HCT116 (cell line): ENCODE measurements around the gene PARP6. TPM values are rescaled to one million over a fixed set of nuclear protein-coding genes. Genes with fewer than 3 reads are reported as not detected.

ENCODE experiments used
- ATAC-seq: fragments of 200-7000 bp; cut with Tn5 transposase; 2 replicates; pipeline ENCODE4 v1.9.1; 2020; ENCODE audit warnings: mild to moderate bottlenecking, moderate library complexity
- BruUV-seq: library from RNA; stranded (reverse); fragments of 400-500 nt; replicated peaks from 2 replicates; lab custom pipeline; 2021; lab: Mats Ljungman, UMichigan
- CTCF ChIA-PET: fragments of 300-600 bp; sonication (Branson Sonifier 250); formaldehyde crosslinking; loops from one replicate; lab custom pipeline; 2021; ENCODE audit warnings: antibody characterized with exemption; lab: Charles Lee
- POLR2A ChIA-PET: fragments of 300-600, 350-600 bp; sonication (Branson Sonifier 250); formaldehyde crosslinking; loops from one replicate; lab custom pipeline; 2021; ENCODE audit warnings: antibody characterized with exemption; lab: Charles Lee
- RAD21 ChIA-PET, 2 experiments: fragments of 300-600 bp; sonication (Branson Sonifier 250); formaldehyde crosslinking; loops; one replicate each; lab custom pipeline; 2023; ENCODE audit warnings: low total read pairs in 2 of 2; ENCODE audit not compliant: uncharacterized antibody in 2 of 2, unreplicated experiment in 2 of 2, low non-redundant PET in 1 of 2; lab: Charles Lee
- DNase-seq: peaks from one replicate; pipeline ENCODE4 v3.0.0-alpha.2; 2010; ENCODE audit warnings: low read depth, low spot score
- H2AFZ ChIP-seq: fragments of 200-600 bp; shearing (Covaris generic), sonication (generic); 2 replicates; pipeline ENCODE4 v1.6.1; 2017; ENCODE audit warnings: low read depth, mixed run types, mixed read lengths, antibody characterized with exemption, low read length; ENCODE audit not compliant: poor library complexity, severe bottlenecking
- H3K27ac ChIP-seq: 2 replicates; pipeline ENCODE4 v1.5.1; 2012; ENCODE audit warnings: low read depth, low read length
- H3K27me3 ChIP-seq: fragments of 200-600 bp; sonication (generic); 2 replicates; pipeline ENCODE4 v1.6.1; 2016; ENCODE audit warnings: mixed run types, low read length, mixed read lengths; ENCODE audit not compliant: insufficient read depth
- H3K36me3 ChIP-seq, 2 experiments: fragments of 200-500 bp in 1 of 2; fragments of 200-600 bp in 1 of 2; sonication (Bioruptor generic) in 1 of 2; sonication (generic) in 1 of 2; 2 replicates each; pipeline versions ENCODE4 v1.5.1 to v1.6.1; 2014 to 2016; ENCODE audit warnings: low read length in 2 of 2, inconsistent platforms in 1 of 2, mixed read lengths in 1 of 2, mixed run types in 1 of 2; ENCODE audit not compliant: insufficient read depth in 2 of 2, control insufficient read depth in 1 of 2
- H3K4me1 ChIP-seq, 2 experiments: fragments of 200-600 bp in 1 of 2; sonication (generic) in 1 of 2; 2 replicates each; pipeline versions ENCODE4 v1.5.1 to v1.6.1; 2012 to 2017; ENCODE audit warnings: low read length in 2 of 2, inconsistent platforms in 1 of 2, mild to moderate bottlenecking in 1 of 2, mixed read lengths in 1 of 2, mixed run types in 1 of 2, moderate library complexity in 1 of 2; ENCODE audit not compliant: insufficient read depth in 2 of 2, control insufficient read depth in 1 of 2
- H3K4me2 ChIP-seq: fragments of 200-600 bp; sonication (generic); 2 replicates; pipeline ENCODE4 v1.6.1; 2017; ENCODE audit warnings: mixed run types, low read length, mixed read lengths
- H3K4me3 ChIP-seq, 2 experiments: fragments of 200-600 bp in 1 of 2; sonication (generic) in 1 of 2; replicated peaks in 1 of 2; 2 replicates each; pipeline ENCODE4 v1.5.1; 2011 to 2016; ENCODE audit warnings: low read length in 2 of 2, control low read depth in 1 of 2, low read depth in 1 of 2, mild to moderate bottlenecking in 1 of 2, mixed read lengths in 1 of 2, mixed run types in 1 of 2
- H3K79me2 ChIP-seq: fragments of 200-600 bp; sonication (generic); 2 replicates; pipeline ENCODE4 v1.6.1; 2017; ENCODE audit warnings: mild to moderate bottlenecking, mixed run types, low read length, moderate library complexity, mixed read lengths; ENCODE audit not compliant: insufficient read depth
- H3K9ac ChIP-seq: fragments of 200-600 bp; sonication (generic); 2 replicates; pipeline ENCODE4 v1.6.1; 2016; ENCODE audit warnings: low read length, mixed read lengths
- H3K9me2 ChIP-seq: fragments of 200-600 bp; sonication (generic), shearing (Covaris generic); 2 replicates; pipeline ENCODE4 v1.6.1; 2017; ENCODE audit warnings: mixed run types, mild to moderate bottlenecking, moderate library complexity; ENCODE audit not compliant: insufficient read depth
- H3K9me3 ChIP-seq, 2 experiments: fragments of 200-500 bp in 1 of 2; fragments of 200-600 bp in 1 of 2; sonication (Bioruptor generic) in 1 of 2; sonication (generic) in 1 of 2; 2 replicates each; pipeline ENCODE4 v1.6.1; 2014 to 2017; ENCODE audit warnings: low read length in 2 of 2, mixed read lengths in 2 of 2, inconsistent platforms in 1 of 2, low read depth in 1 of 2, mild to moderate bottlenecking in 1 of 2, mixed run types in 1 of 2, moderate library complexity in 1 of 2; ENCODE audit not compliant: control insufficient read depth in 1 of 2, insufficient read depth in 1 of 2
- H4K20me1 ChIP-seq: fragments of 200-600 bp; sonication (generic), shearing (Covaris generic); 2 replicates; pipeline ENCODE4 v1.6.1; 2017; ENCODE audit warnings: mixed run types, mild to moderate bottlenecking, moderate library complexity; ENCODE audit not compliant: insufficient read depth
- CBX3 ChIP-seq: IDR thresholded peaks from 2 replicates; pipeline ENCODE4 v1.6.1; 2012; ENCODE audit warnings: low read depth
- CTCF ChIP-seq, 3 experiments: fragments of 200-600 bp in 1 of 3; sonication (generic) in 1 of 3; IDR thresholded peaks in 2 of 3; conservative IDR thresholded peaks in 1 of 3; 2 replicates each; pipeline ENCODE4 v1.5.1; 2012 to 2017; ENCODE audit warnings: low read depth in 2 of 3, low read length in 2 of 3, antibody characterized with exemption in 1 of 3, borderline replicate concordance in 1 of 3, control low read depth in 1 of 3, mild to moderate bottlenecking in 1 of 3, mixed read lengths in 1 of 3, mixed run types in 1 of 3, moderate library complexity in 1 of 3; ENCODE audit not compliant: insufficient read depth in 1 of 3
- MAX ChIP-seq: IDR thresholded peaks from 2 replicates; pipeline ENCODE4 v1.6.1; 2012
- REST ChIP-seq: IDR thresholded peaks from 2 replicates; pipeline ENCODE4 v1.6.1; 2012; ENCODE audit warnings: low read depth
- SP1 ChIP-seq: IDR thresholded peaks from 2 replicates; pipeline ENCODE4 v1.6.1; 2012; ENCODE audit warnings: low read depth
- TCF7L2 ChIP-seq: IDR thresholded peaks from 2 replicates; pipeline ENCODE4 v1.7.0; 2011; ENCODE audit warnings: borderline replicate concordance, inconsistent platforms; ENCODE audit not compliant: insufficient read depth, insufficient read length; ENCODE audit errors: extremely low read depth
- intact Hi-C: fragments of 100-400 bp; cut with micrococcal nuclease; formaldehyde crosslinking; loops from 2 replicates; pipeline ENCODE4 v1.10.0; 2022
- total RNA-seq: library from RNA; stranded (reverse); gene quantifications from one replicate; pipeline ENCODE4 v1.2.1, GENCODE V29; 2021; ENCODE audit not compliant: unreplicated experiment

PARP6 gene
- total RNA-seq, 1 experiment from 2014 or later = 67.9 TPM

- no peak for TF ChIP-seq CTCF (IDR thresholded peaks at IDR 0.05 in 2 of 3, conservative IDR thresholded peaks at IDR 0.05 in 1 of 3; ENCODE audit: borderline replicate concordance in 1 of 3, insufficient read depth in 1 of 3, low read depth in 2 of 3, low read length in 2 of 3)
- no peak for TF ChIP-seq TCF7L2
- no peak for TF ChIP-seq SP1
- TF ChIP-seq CBX3 = no peak; the same call in 1 of the 2 replicates
Measured at GRCh38 chr15:72197460-72198355, 74.6 kb downstream of the PARP6 start, which contains the start of gene GRAMD2A (continued).

- TF ChIP-seq MAX = 0 out of 2 replicates have a peak, but pooled peaks have one; percentile 22
- no peak for TF ChIP-seq REST
- Histone ChIP-seq H3K27ac (peak overlapping the region; percentile 63), H3K9ac (peak overlapping the region; percentile 74), H3K9me2 (no peaks in the 10 kb centered on the region), H3K4me1 (peaks cover 5 to 32% of the 10 kb centered on the region in 2 experiments; a peak in 3 of 4 replicates), H4K20me1 (peaks cover 19% of the 10 kb centered on the region; the same call in 1 of the 2 replicates), H3K4me3 (peak overlapping the region; percentile 64 to 78), H3K79me2 (no peaks in the 10 kb centered on the region), H3K36me3 (peaks cover 15 to 28% of the 10 kb centered on the region in 2 experiments; a peak in 3 of 4 replicates), H2AFZ (no peak overlapping the region), H3K9me3 (no peaks in the 10 kb centered on the region), H3K4me2 (peak overlapping the region; percentile 93), H3K27me3 (no peaks in the 10 kb centered on the region)
- no peak for DNase-seq
- intact Hi-C loops = no loop called here
- CTCF ChIA-PET = interaction anchor here (1.2 to 1.5 kb wide), 2 partner anchors 8 to 30 kb away, joined by 4 to 12 read pairs; no protein-coding TSS in a partner anchor
- POLR2A ChIA-PET = interaction anchor here (0.7 to 1.4 kb wide), 4 partner anchors 10 to 91 kb away, joined by 3 to 6 read pairs (median 4); partner anchors contain the start of gene PKM
- RAD21 ChIA-PET = interaction anchor here in 1 of 2 experiments (1.4 kb wide), 1 partner anchor 444 kb away, joined by 3 read pairs; no protein-coding TSS in a partner anchor
- ATAC-seq = peak; percentile 20
- no TSS peak for BruUV-seq
Measured at GRCh38 chr15:72197041-72197459, 75.3 kb downstream of the PARP6 start.
